ENCODE measurements around the gene AMHR2. TPM values are rescaled to one million over a fixed set of nuclear protein-coding genes. Genes with fewer than 3 reads are reported as not detected.

Gene AMHR2
- polyA plus RNA-seq, 3 donors, result not detected

GRCh38 chr12:53413485-53414204, 10.0 kb upstream of the AMHR2 start:
- no CpG with 5 or more reads among the region's 3 CpGs for WGBS (ENCODE audit: insufficient coverage)

More at GRCh38 chr12:53413485-53414204, 10.0 kb upstream of the AMHR2 start:
- peaks cover 40 to 56% of the 10 kb centered on the region in 2 donors for H3K36me3 ChIP-seq (replicated peaks in 1 of 2; ENCODE audit: control insufficient read depth in 1 of 2, insufficient read depth in 2 of 2, low read length in 2 of 2)
- no peak overlapping the region for H3K4me3 ChIP-seq (replicated peaks in 1 of 3; ENCODE audit: low read depth in 2 of 3, low read length in 3 of 3)
- H3K9ac ChIP-seq (ENCODE audit: insufficient read depth, low read length, poor library complexity, severe bottlenecking), result no peak overlapping the region
- Mint-ChIP-seq H3K27ac (peak overlapping the region in 1 of 7 donors; percentile 61), H3K4me1 (peaks cover 42% of the 10 kb centered on the region), H3K36me3 (peaks cover 50 to 59% of the 10 kb centered on the region in 2 donors), H3K9me3 (no peaks in the 10 kb centered on the region), H3K27me3 (ENCODE audit: low read depth in 3 of 3) (peaks cover 0 to 1% (median 0%) of the 10 kb centered on the region in 3 donors), H3K4me3 (no peak overlapping the region)
- peaks cover 17 to 20% of the 10 kb centered on the region in 2 donors for H3K4me1 ChIP-seq (ENCODE audit: control insufficient read depth in 1 of 2, insufficient read depth in 2 of 2, low read length in 2 of 2)
- no peak overlapping the region for H3K4me2 ChIP-seq (replicated peaks; ENCODE audit: extremely low read depth, low read length, poor library complexity, severe bottlenecking)
- H4K20me1 ChIP-seq (ENCODE audit: insufficient read depth, low read length), result peaks cover 50% of the 10 kb centered on the region
- TF ChIP-seq CTCF (IDR thresholded peaks at IDR 0.05), result no peak
- no peak overlapping the region for H3K27ac ChIP-seq (ENCODE audit: low read depth in 1 of 2, low read length in 2 of 2)
- H2AFZ ChIP-seq (ENCODE audit: insufficient read depth, low read depth, low read length, poor library complexity, severe bottlenecking), result no peak overlapping the region
- no peak for DNase-seq
- H3K27me3 ChIP-seq (ENCODE audit: control insufficient read depth in 2 of 2, insufficient read depth in 2 of 2, low read length in 2 of 2), result no peaks in the 10 kb centered on the region
- no peaks in the 10 kb centered on the region for H3K79me2 ChIP-seq (ENCODE audit: insufficient read depth, low read length)
- intact Hi-C loops (cut with micrococcal nuclease), result no loop called here
- H3K9me3 ChIP-seq (replicated peaks in 1 of 2; ENCODE audit: control insufficient read depth in 1 of 2, insufficient read depth in 1 of 2, low read length in 2 of 2), result no peaks in the 10 kb centered on the region

Measured in CD14-positive monocyte (primary cell).